Choroid plexus epithelial cell (primary cell): ENCODE measurements around the gene TGFBR3L.

Experiments
- DNase-seq: peaks from one replicate; pipeline ENCODE4 v3.0.0-alpha.2; 2010; ENCODE audit warnings: low read depth
- H3K4me3 ChIP-seq: 2 replicates; pipeline ENCODE4 v1.5.1; 2011; ENCODE audit warnings: low read depth, mild to moderate bottlenecking, control low read depth, low read length, moderate library complexity
- TF ChIP-seq, protein P1 (sequence below): conservative IDR thresholded peaks from 2 replicates; pipeline ENCODE4 v1.5.1; 2011; ENCODE audit warnings: low read depth, mild to moderate bottlenecking, control low read depth, inconsistent platforms, low read length, moderate library complexity

The TGFBR3L gene

DNA sequence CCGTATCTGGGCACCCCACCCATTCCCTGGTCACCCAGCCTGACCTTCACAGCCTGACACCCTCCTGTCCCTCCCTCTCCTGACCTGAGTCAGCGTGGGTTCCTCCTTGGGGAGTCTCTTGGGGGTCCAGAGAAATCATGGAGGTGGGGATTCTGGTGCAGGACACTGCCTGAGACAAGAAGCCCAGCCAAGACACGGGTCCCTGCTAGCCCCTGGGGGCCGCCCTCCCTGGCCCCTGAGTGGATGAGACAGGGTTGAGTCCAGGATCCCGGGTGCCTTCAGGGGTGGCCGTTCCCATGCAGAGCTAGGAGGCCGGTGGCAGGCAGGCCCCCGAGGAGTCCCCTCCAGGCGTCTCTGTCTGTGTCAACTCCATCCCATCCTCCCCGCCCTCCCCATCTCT lies 9.4 kb upstream of the TGFBR3L start:
- peak overlapping the region; percentile 11 for H3K4me3 ChIP-seq
- TF ChIP-seq, protein P1, sequence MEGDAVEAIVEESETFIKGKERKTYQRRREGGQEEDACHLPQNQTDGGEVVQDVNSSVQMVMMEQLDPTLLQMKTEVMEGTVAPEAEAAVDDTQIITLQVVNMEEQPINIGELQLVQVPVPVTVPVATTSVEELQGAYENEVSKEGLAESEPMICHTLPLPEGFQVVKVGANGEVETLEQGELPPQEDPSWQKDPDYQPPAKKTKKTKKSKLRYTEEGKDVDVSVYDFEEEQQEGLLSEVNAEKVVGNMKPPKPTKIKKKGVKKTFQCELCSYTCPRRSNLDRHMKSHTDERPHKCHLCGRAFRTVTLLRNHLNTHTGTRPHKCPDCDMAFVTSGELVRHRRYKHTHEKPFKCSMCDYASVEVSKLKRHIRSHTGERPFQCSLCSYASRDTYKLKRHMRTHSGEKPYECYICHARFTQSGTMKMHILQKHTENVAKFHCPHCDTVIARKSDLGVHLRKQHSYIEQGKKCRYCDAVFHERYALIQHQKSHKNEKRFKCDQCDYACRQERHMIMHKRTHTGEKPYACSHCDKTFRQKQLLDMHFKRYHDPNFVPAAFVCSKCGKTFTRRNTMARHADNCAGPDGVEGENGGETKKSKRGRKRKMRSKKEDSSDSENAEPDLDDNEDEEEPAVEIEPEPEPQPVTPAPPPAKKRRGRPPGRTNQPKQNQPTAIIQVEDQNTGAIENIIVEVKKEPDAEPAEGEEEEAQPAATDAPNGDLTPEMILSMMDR = no peak
- DNase-seq = no peak

DNA sequence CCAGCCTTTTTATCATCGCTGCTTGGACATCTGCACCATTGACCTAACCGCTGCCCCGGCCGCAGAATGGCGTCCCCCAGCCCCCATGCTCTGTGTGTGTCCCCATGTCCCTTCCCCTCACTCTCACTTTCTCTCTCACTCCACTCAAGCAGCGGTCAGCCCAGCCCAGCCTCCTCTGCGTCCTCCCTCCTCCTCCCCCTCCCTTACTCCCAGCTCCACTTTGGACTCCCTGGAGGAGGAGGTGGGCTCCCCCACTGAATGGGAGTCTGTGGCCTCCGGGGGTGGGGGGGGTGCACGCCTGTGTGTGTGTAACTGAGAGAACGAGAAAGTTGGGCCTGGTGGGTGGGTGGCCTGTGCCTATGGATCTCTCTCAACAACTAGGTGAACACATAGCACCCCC lies 8.8 kb upstream of the TGFBR3L start:
- DNase-seq = no peak
- TF ChIP-seq, protein P1 = no peak
- no peak overlapping the region for H3K4me3 ChIP-seq

DNA sequence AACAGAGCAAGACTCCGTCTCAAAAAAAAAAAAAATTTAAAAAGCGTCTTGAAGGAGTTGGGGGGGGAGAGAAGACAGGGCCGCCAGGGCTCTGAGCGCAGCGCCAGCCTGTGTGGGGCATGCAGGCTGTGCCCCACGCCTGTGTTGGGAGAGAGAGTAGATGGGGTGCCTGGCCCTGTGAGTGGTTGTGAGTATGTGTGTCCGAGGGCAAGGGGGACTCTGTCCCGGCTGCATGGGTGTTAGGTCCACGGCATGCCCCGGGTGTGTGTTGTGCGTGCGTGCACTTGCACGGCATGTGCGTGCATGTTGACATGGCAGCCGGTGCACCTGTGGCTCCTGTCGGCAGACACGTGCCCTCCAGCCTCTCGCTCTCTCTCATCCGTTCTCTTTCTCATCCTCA lies 7.5 kb upstream of the TGFBR3L start:
- TF ChIP-seq, protein P1 = no peak
- no peak for DNase-seq
- H3K4me3 ChIP-seq = no peak overlapping the region

DNA sequence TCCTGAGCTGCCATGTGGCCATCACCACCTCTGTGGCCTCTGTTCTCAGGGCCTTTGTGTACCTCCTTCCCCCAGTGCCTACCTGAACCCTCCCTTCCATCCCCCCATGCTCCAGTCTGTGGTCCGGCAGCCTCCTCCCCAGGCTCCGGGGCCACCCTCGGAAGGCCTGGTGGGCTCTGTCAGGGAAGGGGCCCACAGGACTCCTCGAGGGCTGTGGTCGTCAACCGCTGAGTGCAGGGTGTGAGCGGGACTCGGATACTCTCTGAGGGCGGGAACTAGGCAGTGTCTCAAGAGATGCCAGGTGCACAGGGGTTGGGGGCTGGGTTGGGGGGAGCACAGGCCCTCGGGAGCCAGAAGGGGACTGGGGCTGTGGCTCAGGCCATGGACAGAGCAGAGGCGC lies 7.1 kb upstream of the TGFBR3L start:
- no peak overlapping the region for H3K4me3 ChIP-seq
- TF ChIP-seq, protein P1 = no peak
- no peak for DNase-seq

DNA sequence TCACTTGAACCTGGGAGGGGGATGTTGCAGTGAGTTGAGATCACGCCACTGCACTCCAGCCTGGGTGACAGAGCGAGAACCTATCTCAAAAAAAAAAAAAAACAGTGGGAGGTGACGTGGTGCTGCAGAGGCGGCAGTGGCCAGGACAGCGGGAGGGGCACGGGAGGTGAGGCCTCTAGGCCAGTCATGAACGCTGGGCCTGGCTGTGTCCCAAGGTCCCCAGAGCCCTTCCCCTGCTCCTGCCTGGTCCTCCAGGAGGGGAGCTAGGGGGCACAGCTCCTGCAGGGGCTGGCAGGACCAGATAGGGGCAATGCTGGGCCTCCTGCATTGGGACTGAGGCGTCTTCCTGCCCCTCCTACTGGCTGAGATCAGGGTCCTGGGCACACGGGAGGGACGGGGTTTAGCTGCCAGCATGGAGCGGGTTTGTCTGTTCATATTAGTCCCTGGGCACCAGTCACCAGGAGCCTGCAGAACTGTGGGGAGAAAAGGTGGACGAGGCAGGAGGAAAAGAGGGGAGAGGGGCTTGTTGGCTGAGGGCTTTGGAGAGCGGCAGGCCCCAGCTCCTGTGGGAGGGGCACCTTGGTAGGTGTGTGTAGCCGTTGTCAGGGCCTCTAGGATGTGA lies 6.4 kb upstream of the TGFBR3L start:
- TF ChIP-seq, protein P1 = no peak
- DNase-seq = no peak
- H3K4me3 ChIP-seq = no peak overlapping the region

DNA sequence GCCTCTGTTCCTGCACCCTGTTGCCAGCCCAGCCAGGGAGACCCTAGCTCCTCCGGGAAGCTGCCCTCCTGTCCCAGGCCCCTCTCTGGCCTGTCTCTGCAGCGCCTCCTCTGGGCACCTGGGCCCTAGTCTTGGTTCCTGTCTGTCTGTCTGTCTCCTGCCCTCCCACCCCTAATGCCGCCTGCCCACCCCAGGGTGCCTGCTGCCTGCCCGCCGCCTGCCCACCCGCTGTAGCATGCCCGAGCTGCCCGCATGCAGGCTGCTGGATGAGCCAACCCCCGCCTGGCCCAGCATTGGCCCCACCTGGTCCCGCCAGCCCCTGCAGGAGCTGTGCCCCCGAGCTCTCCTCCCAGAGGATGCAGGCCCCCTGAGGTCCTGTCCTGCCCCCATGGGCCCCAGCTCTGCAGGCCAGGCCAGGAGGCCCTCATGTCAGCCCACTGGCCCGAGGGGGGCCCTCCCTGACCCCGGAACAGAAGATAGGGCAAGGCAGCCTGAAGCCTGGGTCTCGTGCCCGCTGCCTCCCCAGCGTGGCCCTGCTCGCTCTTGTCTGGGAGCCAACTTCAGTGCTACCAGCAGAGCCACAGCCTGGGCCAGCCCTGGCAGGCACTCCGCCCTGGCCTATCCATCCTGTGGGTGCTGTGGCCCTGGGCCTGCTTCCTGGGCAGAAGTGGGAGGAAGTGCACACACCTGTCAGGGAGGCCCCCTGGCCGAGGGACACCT lies 5.7 kb upstream of the TGFBR3L start:
- no peak overlapping the region for H3K4me3 ChIP-seq
- TF ChIP-seq, protein P1 = peak; percentile 13
- no peak for DNase-seq
